HG03159 (cell line): ENCODE measurements around the gene KSR2.

ENCODE experiments used
- ATAC-seq: cut with Tn5 transposase; IDR thresholded peaks from one replicate; pipeline ENCODE4 v1.9.1; 2021; ENCODE audit warnings: mild to moderate bottlenecking, moderate library complexity; ENCODE audit not compliant: unreplicated experiment

The KSR2 gene

GRCh38 chr12:117589021-117589420, 379.8 kb downstream of the KSR2 start:
- no peak for ATAC-seq

- ATAC-seq = peak; percentile 54
Observed at GRCh38 chr12:117587631-117588287, 381.0 kb downstream of the KSR2 start.

- ATAC-seq = no peak
Observed at GRCh38 chr12:117583677-117584225, 385.0 kb downstream of the KSR2 start.

- no peak for ATAC-seq
Observed at GRCh38 chr12:117583092-117583491, 385.7 kb downstream of the KSR2 start.

- no peak for ATAC-seq
Observed at GRCh38 chr12:117582135-117582784, 386.5 kb downstream of the KSR2 start.

GRCh38 chr12:117580718-117581062, 388.1 kb downstream of the KSR2 start:
- no peak for ATAC-seq

GRCh38 chr12:117580015-117580717, 388.6 kb downstream of the KSR2 start:
- ATAC-seq = no peak

GRCh38 chr12:117577122-117577657, 391.6 kb downstream of the KSR2 start:
- no peak for ATAC-seq

GRCh38 chr12:117576053-117576452, 392.7 kb downstream of the KSR2 start:
- no peak for ATAC-seq

- ATAC-seq = no peak
Observed at GRCh38 chr12:117574655-117575054, 394.1 kb downstream of the KSR2 start.

GRCh38 chr12:117572755-117573154, 396.0 kb downstream of the KSR2 start:
- no peak for ATAC-seq

- no peak for ATAC-seq
Observed at GRCh38 chr12:117571321-117571720, 397.5 kb downstream of the KSR2 start.

GRCh38 chr12:117570608-117571007, 398.2 kb downstream of the KSR2 start:
- ATAC-seq = no peak

- no peak for ATAC-seq
Observed at GRCh38 chr12:117567644-117568216, 401.1 kb downstream of the KSR2 start.

GRCh38 chr12:117564881-117565280, 403.9 kb downstream of the KSR2 start:
- no peak for ATAC-seq

GRCh38 chr12:117563706-117564105, 405.1 kb downstream of the KSR2 start:
- no peak for ATAC-seq

GRCh38 chr12:117563007-117563406, 405.8 kb downstream of the KSR2 start:
- ATAC-seq = no peak

GRCh38 chr12:117561990-117562389, 406.8 kb downstream of the KSR2 start:
- no peak for ATAC-seq

- ATAC-seq = no peak
Observed at GRCh38 chr12:117559978-117560377, 408.8 kb downstream of the KSR2 start.

GRCh38 chr12:117555889-117556288, 412.9 kb downstream of the KSR2 start:
- no peak for ATAC-seq

GRCh38 chr12:117552971-117553370, 415.8 kb downstream of the KSR2 start:
- no peak for ATAC-seq
